Fibroblast of lung (primary cell): ENCODE results near the gene ZNF638.

Experiments
- CTCF ChIP-seq, 2 donors: IDR thresholded peaks in 1 of 2; conservative IDR thresholded peaks in 1 of 2; 1 replicate in 1 of 2; 2 replicates in 1 of 2; pipeline ENCODE4 v1.5.1; 2011 to 2012; ENCODE audit warnings: low read length in 2 of 2, control low read depth in 1 of 2, inconsistent platforms in 1 of 2, low read depth in 1 of 2, mild to moderate bottlenecking in 1 of 2
- EZH2 ChIP-seq: IDR thresholded peaks from 2 replicates; pipeline ENCODE4 v1.5.1; 2012; ENCODE audit warnings: low read length, control low read depth, mild to moderate bottlenecking; ENCODE audit errors: missing control alignments

GRCh38 chr2:71385012-71385411, 53.4 kb downstream of the ZNF638 start:
- TF ChIP-seq CTCF (conservative IDR thresholded peaks at IDR 0.05 in 1 of 2, IDR thresholded peaks at IDR 0.05 in 1 of 2; ENCODE audit: low read depth in 1 of 2, low read length in 2 of 2): no peak
- no peak for TF ChIP-seq EZH2
